ENCODE measurements around the gene FADS2. TPM values are rescaled to one million over a fixed set of nuclear protein-coding genes. Genes with fewer than 3 reads are reported as not detected.

Gene FADS2
- total RNA-seq, result 278 and 283 TPM in 2 replicates

- H3K36me3 Mint-ChIP-seq (ENCODE audit: low read depth), result peaks cover 23% of the 10 kb centered on the region
- no peaks in the 10 kb centered on the region for H3K9me3 Mint-ChIP-seq
- peak within 1 kb of the TSS; percentile 95 for H3K27ac Mint-ChIP-seq
- DNase-seq, result peak; percentile 98
- peak within 1 kb of the TSS; percentile 92 for H3K4me3 Mint-ChIP-seq
- peaks cover 44% of the 10 kb centered on the region for H3K4me1 Mint-ChIP-seq
- no peaks in the 10 kb centered on the region for H3K27me3 Mint-ChIP-seq
- intact Hi-C loops (cut with micrococcal nuclease), result loop anchor here (1.0 to 10.0 kb wide), 5 partner anchors 8 to 727 kb away; partner anchors contain the start of genes FADS1, FEN1, SDHAF2 and TMEM258
Observed at GRCh38 chr11:61827571-61828378, at the start of gene FADS2. FADS2 (plus strand) TSS chr11:61828300; CDS start chr11:61828391, 91 bp downstream.

DNA sequence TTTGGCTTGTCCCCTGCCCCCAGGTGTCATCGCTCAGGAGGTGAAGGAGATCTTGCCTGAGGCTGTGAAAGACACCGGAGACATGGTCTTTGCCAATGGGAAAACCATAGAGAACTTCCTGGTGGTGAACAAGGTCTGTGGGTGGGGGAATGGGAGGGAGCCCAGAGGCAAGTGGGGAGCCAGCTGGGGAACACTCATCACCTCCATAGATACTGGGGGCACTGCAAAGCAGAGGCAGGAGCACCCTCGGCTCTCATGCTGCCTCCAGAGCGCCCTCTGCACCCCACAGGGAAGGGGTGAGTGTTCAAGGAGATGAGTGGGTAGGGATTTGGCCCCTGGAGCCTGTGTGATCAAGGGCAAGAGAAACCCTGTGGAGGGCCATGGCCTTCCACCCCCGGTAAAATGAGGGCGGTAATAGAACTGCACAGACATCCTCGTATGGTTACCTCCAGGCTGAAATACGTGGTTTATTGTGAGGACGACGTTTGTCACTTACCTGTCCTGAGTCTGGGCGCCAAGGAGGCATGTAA, 49.7 kb upstream of the FADS2 start:
- intact Hi-C loops (cut with micrococcal nuclease), result no loop called here
- H3K9me3 Mint-ChIP-seq, result no peaks in the 10 kb centered on the region
- peak overlapping the region; percentile 64 for H3K4me3 Mint-ChIP-seq
- H3K36me3 Mint-ChIP-seq (ENCODE audit: low read depth), result no peaks in the 10 kb centered on the region
- no peaks in the 10 kb centered on the region for H3K27me3 Mint-ChIP-seq
- no peak overlapping the region for H3K27ac Mint-ChIP-seq
- DNase-seq, result no peak
- peaks cover 13% of the 10 kb centered on the region for H3K4me1 Mint-ChIP-seq

GRCh38 chr11:61778920-61779650, 49.0 kb upstream of the FADS2 start:
- H3K27ac Mint-ChIP-seq, result no peak overlapping the region
- no peak overlapping the region for H3K4me3 Mint-ChIP-seq
- H3K4me1 Mint-ChIP-seq, result peaks cover 13% of the 10 kb centered on the region
- no peaks in the 10 kb centered on the region for H3K27me3 Mint-ChIP-seq
- no peak for DNase-seq
- intact Hi-C loops (cut with micrococcal nuclease), result no loop called here
- no peaks in the 10 kb centered on the region for H3K9me3 Mint-ChIP-seq
- H3K36me3 Mint-ChIP-seq (ENCODE audit: low read depth), result no peaks in the 10 kb centered on the region

DNA sequence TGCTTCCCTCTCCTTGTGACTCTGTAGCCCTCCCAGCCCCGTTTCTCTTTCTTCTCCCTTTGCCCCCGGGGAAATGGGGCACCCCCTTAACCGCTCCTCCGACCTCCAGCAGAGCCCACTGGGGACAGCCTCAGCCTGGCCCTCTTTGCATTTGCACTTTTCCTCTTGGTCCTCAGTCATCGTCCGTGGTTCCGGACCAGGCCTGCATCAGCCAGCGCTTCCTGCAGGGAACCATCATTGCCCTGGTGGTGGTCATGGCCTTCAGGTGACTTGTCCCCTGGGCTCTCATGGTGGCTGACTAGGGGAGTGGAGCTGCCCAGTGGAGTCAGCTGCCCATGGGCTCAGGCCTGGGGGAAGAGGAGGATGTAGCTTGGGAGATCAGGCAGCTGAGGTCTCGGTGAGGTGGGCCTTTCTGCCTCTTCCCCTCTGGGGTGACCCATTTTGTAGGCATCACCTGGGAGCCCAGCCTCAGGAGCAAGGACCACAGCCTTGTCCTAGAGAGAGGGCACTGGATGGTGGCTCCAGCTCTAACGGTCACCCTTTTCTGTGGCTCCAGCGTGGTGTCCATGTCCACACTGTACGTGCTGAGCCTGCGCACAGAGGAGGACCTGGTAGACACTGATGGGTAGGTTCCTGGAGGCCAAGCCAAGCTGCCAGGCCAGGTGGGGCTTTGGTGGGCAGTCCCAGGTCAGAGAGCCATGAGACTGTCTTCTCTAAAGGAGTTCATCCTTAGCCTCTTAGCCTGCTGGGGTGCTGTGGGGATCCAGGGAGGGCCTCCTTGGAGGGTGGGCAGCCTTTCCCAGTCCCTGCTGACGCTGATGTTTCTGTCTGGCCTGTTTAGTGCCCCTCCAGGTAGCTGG, 48.2 kb upstream of the FADS2 start:
- Mint-ChIP-seq H3K27ac (no peak overlapping the region), H3K36me3 (ENCODE audit: low read depth) (peaks cover 3% of the 10 kb centered on the region), H3K9me3 (no peaks in the 10 kb centered on the region), H3K4me1 (peaks cover 13% of the 10 kb centered on the region), H3K27me3 (no peaks in the 10 kb centered on the region), H3K4me3 (no peak overlapping the region)
- intact Hi-C loops (cut with micrococcal nuclease), result no loop called here
- no peak for DNase-seq

DNA sequence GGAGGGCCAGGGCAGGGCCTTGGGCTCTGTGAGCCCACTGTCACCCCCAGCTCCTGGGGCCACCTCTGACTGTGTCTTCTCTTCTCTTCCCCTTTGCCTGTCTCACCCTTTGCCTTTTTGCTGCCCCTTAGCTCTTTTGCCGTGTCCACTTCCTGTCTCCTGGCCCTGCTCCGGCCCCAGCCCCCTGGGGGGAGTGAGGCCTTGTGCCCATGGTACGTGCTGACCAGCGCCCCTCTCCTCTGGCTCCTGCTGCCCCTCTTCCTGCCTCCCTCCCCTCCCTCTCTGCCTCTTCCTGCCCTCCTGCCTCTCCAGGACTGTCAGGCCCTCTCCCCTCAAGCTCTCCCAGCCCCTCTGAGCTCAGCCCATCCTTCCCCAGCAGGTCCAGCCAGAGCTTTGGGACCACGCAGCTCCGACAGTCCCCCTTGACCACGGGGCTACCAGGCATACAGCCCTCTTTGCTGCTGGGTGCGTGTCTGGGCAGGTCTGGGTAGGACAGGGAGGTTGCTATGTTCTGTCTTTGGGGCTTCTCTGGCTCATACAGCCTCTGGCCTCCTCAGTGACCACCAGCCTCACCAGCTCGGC, 47.4 kb upstream of the FADS2 start:
- Mint-ChIP-seq H3K4me3 (no peak overlapping the region), H3K4me1 (peaks cover 11% of the 10 kb centered on the region), H3K9me3 (no peaks in the 10 kb centered on the region), H3K27me3 (no peaks in the 10 kb centered on the region), H3K27ac (no peak overlapping the region), H3K36me3 (ENCODE audit: low read depth) (peaks cover 7% of the 10 kb centered on the region)
- intact Hi-C loops (cut with micrococcal nuclease), result no loop called here
- no peak for DNase-seq

DNA sequence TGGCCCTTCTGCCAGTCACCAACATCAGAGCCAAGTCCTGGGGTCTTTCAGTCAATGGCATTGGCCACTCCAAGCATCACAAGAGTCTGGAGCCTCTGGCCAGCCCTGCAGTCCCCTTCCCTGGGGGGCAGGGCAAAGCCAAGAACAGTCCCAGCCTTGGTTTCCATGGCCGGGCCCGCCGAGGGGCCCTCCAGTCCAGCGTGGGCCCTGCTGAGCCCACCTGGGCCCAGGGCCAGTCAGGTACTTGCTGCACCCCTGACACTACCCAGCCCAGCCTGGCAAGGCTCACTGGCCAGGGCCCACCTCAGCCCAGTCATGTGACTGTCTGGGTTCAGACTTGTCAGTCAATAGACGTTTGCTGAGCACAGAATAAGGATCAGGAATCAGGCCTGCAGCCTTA, 46.5 kb upstream of the FADS2 start:
- H3K36me3 Mint-ChIP-seq (ENCODE audit: low read depth), result peaks cover 8% of the 10 kb centered on the region
- H3K27me3 Mint-ChIP-seq, result no peaks in the 10 kb centered on the region
- H3K4me1 Mint-ChIP-seq, result peaks cover 8% of the 10 kb centered on the region
- no peak overlapping the region for H3K27ac Mint-ChIP-seq
- intact Hi-C loops (cut with micrococcal nuclease), result no loop called here
- no peak overlapping the region for H3K4me3 Mint-ChIP-seq
- H3K9me3 Mint-ChIP-seq, result no peaks in the 10 kb centered on the region
- DNase-seq, result no peak

DNA sequence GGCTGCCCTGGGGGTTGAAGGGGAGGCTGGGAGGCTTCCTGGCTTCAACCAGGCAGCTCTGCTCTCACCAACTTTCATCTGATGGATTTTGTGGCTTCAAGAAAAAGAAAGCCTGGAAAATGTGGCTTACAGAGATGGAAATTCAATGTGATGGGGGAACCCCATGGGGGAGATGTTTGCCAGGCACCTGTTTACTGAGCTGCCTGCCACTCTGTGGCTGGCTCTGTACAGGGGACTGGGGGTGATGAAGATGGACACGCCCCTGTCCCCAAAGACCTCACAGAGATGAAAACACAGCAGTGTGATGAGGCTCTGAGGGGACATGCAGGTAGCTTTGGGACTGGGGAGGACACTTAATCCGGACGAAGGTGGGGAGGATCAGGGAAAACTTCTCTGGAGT, 45.8 kb upstream of the FADS2 start:
- no peak for DNase-seq
- no peak overlapping the region for H3K4me3 Mint-ChIP-seq
- no peak overlapping the region for H3K27ac Mint-ChIP-seq
- H3K4me1 Mint-ChIP-seq, result peaks cover 3% of the 10 kb centered on the region
- no peaks in the 10 kb centered on the region for H3K27me3 Mint-ChIP-seq
- H3K36me3 Mint-ChIP-seq (ENCODE audit: low read depth), result peaks cover 8% of the 10 kb centered on the region
- H3K9me3 Mint-ChIP-seq, result no peaks in the 10 kb centered on the region
- intact Hi-C loops (cut with micrococcal nuclease), result no loop called here

GRCh38 chr11:61782841-61783240, 45.3 kb upstream of the FADS2 start:
- Mint-ChIP-seq H3K27me3 (no peaks in the 10 kb centered on the region), H3K4me1 (peaks cover 2% of the 10 kb centered on the region), H3K27ac (no peak overlapping the region), H3K9me3 (no peaks in the 10 kb centered on the region), H3K36me3 (ENCODE audit: low read depth) (peaks cover 8% of the 10 kb centered on the region), H3K4me3 (no peak overlapping the region)
- DNase-seq, result no peak
- intact Hi-C loops (cut with micrococcal nuclease), result no loop called here

GRCh38 chr11:61783717-61784505, 44.2 kb upstream of the FADS2 start:
- intact Hi-C loops (cut with micrococcal nuclease), result no loop called here
- DNase-seq, result no peak
- Mint-ChIP-seq H3K27me3 (no peaks in the 10 kb centered on the region), H3K27ac (no peak overlapping the region), H3K36me3 (ENCODE audit: low read depth) (peaks cover 17% of the 10 kb centered on the region), H3K4me3 (no peak overlapping the region), H3K4me1 (no peaks in the 10 kb centered on the region), H3K9me3 (no peaks in the 10 kb centered on the region)

DNA sequence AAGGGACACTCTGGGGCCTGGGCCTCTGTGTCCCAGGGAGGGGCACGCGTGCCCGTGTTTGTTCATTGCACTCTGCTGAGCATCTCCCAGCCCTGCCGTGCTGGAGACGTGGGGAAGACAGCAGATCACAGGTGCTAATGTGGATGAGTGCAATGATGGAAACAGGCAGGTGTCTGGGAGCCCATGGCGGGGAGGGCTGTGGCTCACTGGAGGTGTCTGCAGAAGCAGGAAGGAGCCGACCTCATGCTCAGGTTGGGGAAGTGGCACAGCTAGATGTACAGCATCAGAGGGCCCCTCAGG, 43.6 kb upstream of the FADS2 start:
- peaks cover 21% of the 10 kb centered on the region for H3K36me3 Mint-ChIP-seq (ENCODE audit: low read depth)
- intact Hi-C loops (cut with micrococcal nuclease), result no loop called here
- no peaks in the 10 kb centered on the region for H3K27me3 Mint-ChIP-seq
- H3K4me1 Mint-ChIP-seq, result peaks cover 3% of the 10 kb centered on the region
- no peak overlapping the region for H3K4me3 Mint-ChIP-seq
- no peak overlapping the region for H3K27ac Mint-ChIP-seq
- H3K9me3 Mint-ChIP-seq, result no peaks in the 10 kb centered on the region
- DNase-seq, result no peak

- Mint-ChIP-seq H3K27ac (no peak overlapping the region), H3K9me3 (no peaks in the 10 kb centered on the region), H3K27me3 (no peaks in the 10 kb centered on the region), H3K4me1 (peaks cover 11% of the 10 kb centered on the region), H3K36me3 (ENCODE audit: low read depth) (peaks cover 30% of the 10 kb centered on the region), H3K4me3 (no peak overlapping the region)
- DNase-seq, result no peak
- intact Hi-C loops (cut with micrococcal nuclease), result no loop called here
Observed at GRCh38 chr11:61785837-61786402, 42.2 kb upstream of the FADS2 start.

DNA sequence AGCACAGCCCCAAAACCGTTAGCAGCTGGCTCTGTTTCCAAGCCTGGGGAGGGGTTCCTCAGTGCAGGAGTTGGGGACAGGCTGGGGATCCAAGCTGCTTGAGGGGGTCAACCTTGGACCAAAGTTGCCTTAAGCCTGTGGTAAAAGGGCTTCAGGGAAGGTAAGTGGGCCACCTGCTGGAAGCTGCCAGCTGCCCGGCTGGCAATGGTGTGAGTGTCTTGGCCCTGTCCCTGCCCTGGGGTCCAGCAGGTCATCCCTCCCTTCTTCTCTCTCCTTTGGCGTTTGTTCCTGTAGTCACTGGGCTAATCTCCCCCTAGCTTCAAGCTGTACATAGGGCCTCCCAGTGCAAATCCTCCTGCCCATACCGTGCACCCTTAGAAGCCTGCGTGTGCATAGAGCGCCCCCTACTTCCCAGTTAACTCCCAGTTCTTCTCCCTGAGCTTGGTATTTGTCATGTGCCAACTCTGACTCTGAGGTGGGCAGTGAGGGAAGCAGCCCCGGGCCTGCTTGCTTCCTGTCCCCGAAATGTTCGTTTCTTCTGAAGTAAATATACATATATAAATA, 40.1 kb upstream of the FADS2 start:
- intact Hi-C loops (cut with micrococcal nuclease), result no loop called here
- peaks cover 41% of the 10 kb centered on the region for H3K36me3 Mint-ChIP-seq (ENCODE audit: low read depth)
- H3K4me1 Mint-ChIP-seq, result peaks cover 19% of the 10 kb centered on the region
- no peaks in the 10 kb centered on the region for H3K9me3 Mint-ChIP-seq
- no peak overlapping the region for H3K4me3 Mint-ChIP-seq
- peak; percentile 66 for DNase-seq
- H3K27me3 Mint-ChIP-seq, result no peaks in the 10 kb centered on the region
- no peak overlapping the region for H3K27ac Mint-ChIP-seq

Data from activated CD4-positive, alpha-beta T cell treated with anti-CD3 and anti-CD28 coated beads, Interleukin-2, amount 10 ng/mL, durations not matched to agents 24 days and 14 days (primary cell).